WERI-Rb-1 (cell line): ENCODE data around the gene GNAT3.

Source experiments
- DNase-seq: peaks from one replicate; pipeline ENCODE4 v3.0.0-alpha.2; 2020
- H3K27ac ChIP-seq: fragments of 250-450 bp; sonication (Bioruptor Pico); 2 replicates; pipeline ENCODE4 v1.5.1; 2020; ENCODE audit warnings: mild to moderate bottlenecking, moderate library complexity
- H3K27me3 ChIP-seq: fragments of 250-450 bp; sonication (Bioruptor Pico); 2 replicates; pipeline ENCODE4 v1.5.1; 2021; ENCODE audit warnings: mild to moderate bottlenecking, low read depth, moderate library complexity; ENCODE audit not compliant: insufficient read depth, severe bottlenecking
- H3K36me3 ChIP-seq: fragments of 250-450 bp; sonication (Bioruptor Pico); 2 replicates; pipeline ENCODE4 v1.5.1; 2020; ENCODE audit warnings: mild to moderate bottlenecking, moderate library complexity
- H3K4me3 ChIP-seq: 2 replicates; pipeline ENCODE4 v1.5.1; 2011; ENCODE audit warnings: low read depth, mild to moderate bottlenecking, control low read depth, low read length
- H3K9me3 ChIP-seq: fragments of 250-450 bp; sonication (Bioruptor Pico); 2 replicates; pipeline ENCODE4 v1.5.1; 2021; ENCODE audit warnings: mild to moderate bottlenecking, moderate library complexity; ENCODE audit not compliant: severe bottlenecking
- TF ChIP-seq, protein P1 (sequence below): IDR thresholded peaks from 2 replicates; pipeline ENCODE4 v1.5.1; 2011; ENCODE audit warnings: low read depth, mild to moderate bottlenecking, control low read depth, inconsistent platforms, low read length

Gene GNAT3

DNA sequence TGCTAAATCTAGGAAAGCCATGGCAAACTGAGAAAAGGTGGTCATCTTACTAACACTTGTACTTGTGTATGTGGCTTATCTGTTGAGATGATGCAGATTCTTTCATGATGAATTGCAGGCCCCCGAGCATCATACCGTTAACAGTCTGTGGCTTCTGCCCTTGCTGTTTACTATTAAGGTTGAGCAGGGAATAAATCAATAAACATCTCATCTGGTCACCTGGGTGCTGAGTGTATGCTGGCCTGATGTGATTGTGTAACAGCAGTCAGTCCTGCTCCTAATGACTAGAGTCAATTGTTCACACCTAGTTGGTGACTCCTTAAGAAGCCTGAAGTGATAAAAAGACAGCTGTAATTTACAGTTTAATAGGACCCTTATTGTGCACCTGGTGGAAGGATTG, 8.3 kb upstream of the GNAT3 start:
- H3K27me3 ChIP-seq = no peaks in the 10 kb centered on the region
- TF ChIP-seq, protein P1, sequence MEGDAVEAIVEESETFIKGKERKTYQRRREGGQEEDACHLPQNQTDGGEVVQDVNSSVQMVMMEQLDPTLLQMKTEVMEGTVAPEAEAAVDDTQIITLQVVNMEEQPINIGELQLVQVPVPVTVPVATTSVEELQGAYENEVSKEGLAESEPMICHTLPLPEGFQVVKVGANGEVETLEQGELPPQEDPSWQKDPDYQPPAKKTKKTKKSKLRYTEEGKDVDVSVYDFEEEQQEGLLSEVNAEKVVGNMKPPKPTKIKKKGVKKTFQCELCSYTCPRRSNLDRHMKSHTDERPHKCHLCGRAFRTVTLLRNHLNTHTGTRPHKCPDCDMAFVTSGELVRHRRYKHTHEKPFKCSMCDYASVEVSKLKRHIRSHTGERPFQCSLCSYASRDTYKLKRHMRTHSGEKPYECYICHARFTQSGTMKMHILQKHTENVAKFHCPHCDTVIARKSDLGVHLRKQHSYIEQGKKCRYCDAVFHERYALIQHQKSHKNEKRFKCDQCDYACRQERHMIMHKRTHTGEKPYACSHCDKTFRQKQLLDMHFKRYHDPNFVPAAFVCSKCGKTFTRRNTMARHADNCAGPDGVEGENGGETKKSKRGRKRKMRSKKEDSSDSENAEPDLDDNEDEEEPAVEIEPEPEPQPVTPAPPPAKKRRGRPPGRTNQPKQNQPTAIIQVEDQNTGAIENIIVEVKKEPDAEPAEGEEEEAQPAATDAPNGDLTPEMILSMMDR = no peak
- H3K36me3 ChIP-seq = no peaks in the 10 kb centered on the region

GRCh38 chr7:80517282-80517747, 5.5 kb upstream of the GNAT3 start:
- no peak overlapping the region for H3K4me3 ChIP-seq
- TF ChIP-seq, protein P1 = no peak
- no peaks in the 10 kb centered on the region for H3K27me3 ChIP-seq
- no peaks in the 10 kb centered on the region for H3K9me3 ChIP-seq
- no peak for DNase-seq
- H3K36me3 ChIP-seq = no peaks in the 10 kb centered on the region
- no peak overlapping the region for H3K27ac ChIP-seq

More for the DNA sequence above, 8.3 kb upstream of the GNAT3 start:
- H3K27ac ChIP-seq = no peak overlapping the region
- H3K4me3 ChIP-seq = no peak overlapping the region
- DNase-seq = no peak
- no peaks in the 10 kb centered on the region for H3K9me3 ChIP-seq

- Histone ChIP-seq H3K36me3 (no peaks in the 10 kb centered on the region), H3K9me3 (no peaks in the 10 kb centered on the region), H3K27me3 (no peaks in the 10 kb centered on the region), H3K27ac (no peak overlapping the region), H3K4me3 (no peak overlapping the region)
- no peak for DNase-seq
- TF ChIP-seq, protein P1 = no peak
Observed at GRCh38 chr7:80515298-80515697, 3.4 kb upstream of the GNAT3 start.

DNA sequence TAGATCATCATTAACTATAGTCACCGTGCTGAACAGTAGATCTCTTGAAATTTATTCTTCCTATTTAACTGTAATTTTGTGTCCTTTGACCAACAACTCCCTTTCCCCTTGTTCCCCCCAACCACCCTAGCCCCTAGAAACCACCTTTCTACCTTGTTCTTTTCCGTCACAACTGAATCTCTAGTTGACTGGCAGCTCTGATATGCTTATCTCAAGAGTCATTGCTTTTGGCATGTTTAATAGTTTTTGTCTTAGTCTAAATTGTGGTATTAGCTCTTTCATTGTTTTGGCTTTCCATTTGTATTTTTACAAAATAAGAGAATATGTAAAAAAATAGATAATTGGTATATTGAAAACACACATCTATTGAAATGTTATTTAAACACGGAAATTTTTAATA, 1.8 kb downstream of the GNAT3 start:
- Histone ChIP-seq H3K27me3 (no peaks in the 10 kb centered on the region), H3K36me3 (no peaks in the 10 kb centered on the region), H3K9me3 (no peaks in the 10 kb centered on the region), H3K27ac (no peak overlapping the region), H3K4me3 (no peak overlapping the region)
- TF ChIP-seq, protein P1 = no peak
- DNase-seq = no peak

- TF ChIP-seq, protein P1 = no peak
- Histone ChIP-seq H3K27me3 (no peaks in the 10 kb centered on the region), H3K9me3 (no peaks in the 10 kb centered on the region), H3K4me3 (no peak overlapping the region), H3K27ac (no peak overlapping the region), H3K36me3 (no peaks in the 10 kb centered on the region)
- DNase-seq = no peak
Observed at GRCh38 chr7:80508440-80508839, 3.4 kb downstream of the GNAT3 start.

GRCh38 chr7:80505900-80506500, 5.9 kb downstream of the GNAT3 start:
- no peak for DNase-seq
- no peaks in the 10 kb centered on the region for H3K27me3 ChIP-seq
- TF ChIP-seq, protein P1 = no peak

More at GRCh38 chr7:80505900-80506500, 5.9 kb downstream of the GNAT3 start:
- no peaks in the 10 kb centered on the region for H3K36me3 ChIP-seq
- H3K4me3 ChIP-seq = no peak overlapping the region
- H3K27ac ChIP-seq = no peak overlapping the region
- no peaks in the 10 kb centered on the region for H3K9me3 ChIP-seq
